22Rv1 (cell line): ENCODE measurements around the gene KCNJ15.

ENCODE experiments used
- ZFX ChIP-seq: fragments of 450-650 bp; IDR thresholded peaks from 2 replicates; pipeline ENCODE4 v1.6.1; 2017; ENCODE audit warnings: antibody characterized with exemption, borderline replicate concordance
- TF ChIP-seq, protein P1 (sequence below): fragments of 450-650 bp; IDR thresholded peaks from 2 replicates; pipeline ENCODE4 v1.5.1; 2017; ENCODE audit warnings: mild to moderate bottlenecking

DNA sequence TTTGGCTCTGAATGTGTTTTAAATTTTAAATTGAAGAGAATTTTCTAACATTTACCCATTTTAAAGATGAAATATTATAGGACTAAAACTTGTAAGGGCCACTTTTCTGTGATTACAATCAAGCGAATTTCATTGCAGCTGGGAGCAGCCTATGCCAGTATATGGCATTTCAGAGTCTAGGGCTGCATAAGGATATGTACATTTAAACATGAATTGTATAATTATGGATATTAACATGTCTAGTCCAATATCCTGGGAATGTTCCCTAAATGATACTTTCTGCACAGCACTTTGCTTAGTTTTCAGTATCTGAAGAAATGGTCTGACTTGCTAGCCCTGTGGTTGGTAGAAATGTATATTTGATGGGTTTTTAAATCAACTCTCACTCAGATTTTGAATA lies 8.4 kb downstream of the KCNJ15 start:
- TF ChIP-seq, protein P1, sequence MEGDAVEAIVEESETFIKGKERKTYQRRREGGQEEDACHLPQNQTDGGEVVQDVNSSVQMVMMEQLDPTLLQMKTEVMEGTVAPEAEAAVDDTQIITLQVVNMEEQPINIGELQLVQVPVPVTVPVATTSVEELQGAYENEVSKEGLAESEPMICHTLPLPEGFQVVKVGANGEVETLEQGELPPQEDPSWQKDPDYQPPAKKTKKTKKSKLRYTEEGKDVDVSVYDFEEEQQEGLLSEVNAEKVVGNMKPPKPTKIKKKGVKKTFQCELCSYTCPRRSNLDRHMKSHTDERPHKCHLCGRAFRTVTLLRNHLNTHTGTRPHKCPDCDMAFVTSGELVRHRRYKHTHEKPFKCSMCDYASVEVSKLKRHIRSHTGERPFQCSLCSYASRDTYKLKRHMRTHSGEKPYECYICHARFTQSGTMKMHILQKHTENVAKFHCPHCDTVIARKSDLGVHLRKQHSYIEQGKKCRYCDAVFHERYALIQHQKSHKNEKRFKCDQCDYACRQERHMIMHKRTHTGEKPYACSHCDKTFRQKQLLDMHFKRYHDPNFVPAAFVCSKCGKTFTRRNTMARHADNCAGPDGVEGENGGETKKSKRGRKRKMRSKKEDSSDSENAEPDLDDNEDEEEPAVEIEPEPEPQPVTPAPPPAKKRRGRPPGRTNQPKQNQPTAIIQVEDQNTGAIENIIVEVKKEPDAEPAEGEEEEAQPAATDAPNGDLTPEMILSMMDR = no peak
- no peak for TF ChIP-seq ZFX
